GM12874 (cell line): ENCODE measurements around the gene MIDN.

Experiments
- TF ChIP-seq, protein P1 (sequence below): IDR thresholded peaks from 2 replicates; pipeline ENCODE4 v1.5.1; 2011; ENCODE audit warnings: low read depth, mild to moderate bottlenecking, control low read depth, low read length, moderate library complexity; ENCODE audit not compliant: insufficient read depth

Gene MIDN

DNA sequence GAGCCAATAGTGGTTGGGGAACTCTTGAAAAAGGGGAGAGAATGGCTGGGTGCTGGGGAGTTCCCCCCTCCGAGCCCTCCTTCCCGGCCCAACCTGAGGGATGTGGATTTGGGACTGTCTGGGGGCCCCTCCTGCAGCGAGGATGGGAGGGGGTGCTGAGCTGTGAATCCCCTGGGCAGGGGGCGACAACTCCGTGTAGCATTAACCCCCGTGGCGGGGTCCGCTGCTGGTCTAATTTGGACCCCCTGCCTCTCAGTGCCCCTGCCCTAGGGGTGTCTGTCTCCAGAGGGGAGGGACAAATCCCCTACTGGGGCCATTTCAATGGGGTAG lies 9.7 kb downstream of the MIDN start:
- TF ChIP-seq, protein P1, sequence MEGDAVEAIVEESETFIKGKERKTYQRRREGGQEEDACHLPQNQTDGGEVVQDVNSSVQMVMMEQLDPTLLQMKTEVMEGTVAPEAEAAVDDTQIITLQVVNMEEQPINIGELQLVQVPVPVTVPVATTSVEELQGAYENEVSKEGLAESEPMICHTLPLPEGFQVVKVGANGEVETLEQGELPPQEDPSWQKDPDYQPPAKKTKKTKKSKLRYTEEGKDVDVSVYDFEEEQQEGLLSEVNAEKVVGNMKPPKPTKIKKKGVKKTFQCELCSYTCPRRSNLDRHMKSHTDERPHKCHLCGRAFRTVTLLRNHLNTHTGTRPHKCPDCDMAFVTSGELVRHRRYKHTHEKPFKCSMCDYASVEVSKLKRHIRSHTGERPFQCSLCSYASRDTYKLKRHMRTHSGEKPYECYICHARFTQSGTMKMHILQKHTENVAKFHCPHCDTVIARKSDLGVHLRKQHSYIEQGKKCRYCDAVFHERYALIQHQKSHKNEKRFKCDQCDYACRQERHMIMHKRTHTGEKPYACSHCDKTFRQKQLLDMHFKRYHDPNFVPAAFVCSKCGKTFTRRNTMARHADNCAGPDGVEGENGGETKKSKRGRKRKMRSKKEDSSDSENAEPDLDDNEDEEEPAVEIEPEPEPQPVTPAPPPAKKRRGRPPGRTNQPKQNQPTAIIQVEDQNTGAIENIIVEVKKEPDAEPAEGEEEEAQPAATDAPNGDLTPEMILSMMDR: no peak

- TF ChIP-seq, protein P1: no peak
Measured at GRCh38 chr19:1258707-1259205, 10.4 kb downstream of the MIDN start.

DNA sequence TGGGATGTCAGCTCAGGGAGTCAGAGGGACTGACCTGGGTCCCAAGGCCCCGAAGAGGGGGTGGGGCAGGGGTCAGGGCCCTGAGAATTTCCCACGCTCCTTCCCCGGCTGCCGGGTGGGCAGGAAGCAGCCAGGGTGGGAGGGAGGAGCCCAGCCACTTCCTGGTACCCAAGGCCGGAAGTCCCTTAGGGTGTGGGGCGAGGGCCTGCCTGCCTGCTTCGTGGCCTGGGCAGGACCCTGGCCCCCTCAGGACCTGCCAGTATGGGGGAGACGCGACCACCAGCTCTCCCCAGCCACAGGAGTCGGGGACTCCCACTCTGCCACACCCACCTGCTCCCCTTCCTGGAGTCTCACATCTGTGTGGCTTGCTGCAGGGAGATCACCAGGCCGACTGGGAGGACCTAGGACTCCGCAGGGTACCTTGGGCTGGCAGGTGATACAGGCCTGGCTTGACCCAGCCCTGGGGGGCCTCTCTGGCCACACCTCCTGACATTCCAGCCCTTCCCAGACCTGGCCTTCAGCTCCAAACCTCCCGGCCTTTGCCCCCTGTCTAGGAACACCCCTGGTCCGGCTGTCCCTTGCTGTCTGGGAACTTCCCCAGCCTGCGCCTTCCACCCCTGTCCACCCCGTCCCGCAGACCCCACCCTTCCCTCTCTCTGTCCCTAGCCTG lies 11.0 kb downstream of the MIDN start:
- TF ChIP-seq, protein P1: no peak

DNA sequence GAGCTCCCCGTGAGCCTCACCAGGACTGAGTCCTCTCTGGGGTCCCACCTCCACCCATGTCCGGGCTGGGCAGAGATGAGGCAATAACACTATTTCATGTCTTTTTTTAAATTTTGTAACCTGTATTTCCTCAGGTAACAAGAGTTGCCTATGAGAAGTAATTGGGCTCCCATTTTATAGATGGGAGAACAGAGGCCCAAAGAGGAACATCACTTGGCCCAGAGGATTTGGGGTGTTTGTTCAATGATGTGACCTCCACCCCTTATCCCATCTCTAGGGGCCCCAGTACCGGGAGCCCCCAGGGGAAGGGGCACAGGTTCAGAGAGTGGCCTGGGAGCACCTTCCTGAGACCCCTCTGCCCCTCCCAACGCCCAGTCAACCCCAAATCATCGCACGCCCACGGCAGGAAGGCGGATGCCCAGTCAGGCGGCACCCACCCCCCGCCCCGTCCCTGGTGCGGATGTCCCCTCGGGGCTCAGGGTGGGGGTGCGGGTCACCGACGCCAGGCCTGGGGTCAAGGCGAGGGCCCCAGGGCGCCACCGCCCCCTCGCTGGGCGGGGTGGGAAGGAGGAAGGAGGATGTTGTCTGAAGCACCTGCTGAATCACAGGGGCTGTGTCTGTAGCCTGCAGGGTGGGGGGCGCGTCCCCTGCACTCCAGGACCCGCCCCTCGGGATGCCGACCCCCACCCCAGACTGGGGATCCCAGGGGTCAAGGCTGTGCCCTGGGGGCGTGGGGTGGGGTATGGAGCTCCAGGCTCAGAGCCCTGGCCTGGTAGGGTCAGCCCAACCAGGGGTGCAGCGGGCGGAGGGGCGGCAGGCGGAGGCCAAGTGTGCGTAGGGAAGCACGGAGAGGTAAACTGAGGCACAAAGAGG lies 11.7 kb downstream of the MIDN start:
- TF ChIP-seq, protein P1: no peak

DNA sequence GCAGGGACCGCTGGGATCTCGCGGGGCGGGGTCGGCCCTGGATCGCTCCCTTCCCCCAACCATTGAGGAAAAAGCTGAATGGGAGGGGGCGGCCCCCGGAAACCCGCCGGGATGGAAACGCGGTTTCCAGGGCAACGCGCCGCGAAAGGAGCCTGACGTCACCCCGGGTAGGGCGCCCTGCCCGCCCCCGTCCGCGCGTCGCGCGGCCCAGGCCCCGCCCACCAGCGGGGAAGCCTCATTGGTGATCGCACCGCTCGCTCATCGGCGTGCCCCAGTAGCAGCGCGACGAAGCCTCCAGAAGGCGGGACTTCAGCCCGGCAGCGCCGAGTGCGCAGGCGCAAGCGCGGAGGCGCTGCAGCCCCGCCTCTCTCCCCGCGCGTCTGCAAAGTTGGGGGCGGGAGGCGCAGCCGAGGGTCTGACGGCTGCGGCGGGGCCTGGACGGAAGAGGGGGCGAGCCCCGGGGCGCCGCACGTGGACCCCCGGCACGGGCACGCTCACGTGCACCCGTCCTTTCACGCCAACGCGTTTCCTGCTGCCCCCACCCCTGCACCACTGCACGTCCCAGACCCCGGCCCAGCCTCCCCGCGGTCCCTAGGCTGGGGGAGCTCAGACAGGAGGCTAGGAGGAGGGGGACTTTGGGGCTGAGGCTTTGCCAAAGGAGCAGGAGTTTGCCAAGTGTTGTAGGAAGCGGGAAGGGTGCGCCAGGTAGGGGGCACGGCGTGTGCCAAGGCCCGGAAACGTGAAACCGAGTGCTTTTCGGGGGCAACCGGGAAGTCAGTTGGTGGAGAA lies 12.6 kb downstream of the MIDN start:
- TF ChIP-seq, protein P1: no peak

DNA sequence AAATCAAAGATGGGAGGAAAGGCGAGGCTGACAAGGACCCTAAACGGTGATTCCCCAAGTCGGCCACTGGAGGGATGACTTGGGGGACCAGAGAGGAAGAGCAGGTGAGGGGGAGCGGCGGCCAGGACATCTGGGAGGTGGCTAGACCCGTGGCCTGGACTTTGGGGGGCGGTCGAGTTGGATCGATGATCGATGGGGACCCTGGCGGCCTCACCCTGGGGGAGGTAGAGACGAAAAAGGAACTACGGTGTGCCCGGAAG lies 13.1 kb downstream of the MIDN start:
- TF ChIP-seq, protein P1: peak; percentile 47; the same call in 1 of the 2 replicates
